Glutamatergic neuron (in vitro differentiated cells): ENCODE results near the gene SIRPG. TPM values are rescaled to one million over a fixed set of nuclear protein-coding genes. Genes with fewer than 3 reads are reported as not detected.

Experiments used
- DNase-seq: peaks from one replicate; pipeline ENCODE4 v3.0.0; 2022
- H3K27ac Mint-ChIP-seq: one replicate; pipeline ENCODE4 v1.8.0; 2020; ENCODE audit warnings: mild to moderate bottlenecking, mixed read lengths, inconsistent platforms; ENCODE audit not compliant: unreplicated experiment
- H3K27me3 Mint-ChIP-seq: one replicate; pipeline ENCODE4 v1.8.0; 2020; ENCODE audit warnings: mild to moderate bottlenecking, moderate library complexity, mixed read lengths, inconsistent platforms; ENCODE audit not compliant: unreplicated experiment
- H3K36me3 Mint-ChIP-seq: one replicate; pipeline ENCODE4 v1.8.0; 2020; ENCODE audit warnings: mild to moderate bottlenecking, mixed read lengths, inconsistent platforms; ENCODE audit not compliant: unreplicated experiment
- H3K4me1 Mint-ChIP-seq: one replicate; pipeline ENCODE4 v1.8.0; 2020; ENCODE audit warnings: mild to moderate bottlenecking, low read depth, mixed read lengths, inconsistent platforms; ENCODE audit not compliant: unreplicated experiment
- H3K4me3 Mint-ChIP-seq: one replicate; pipeline ENCODE4 v1.8.0; 2020; ENCODE audit warnings: mild to moderate bottlenecking, mixed read lengths, inconsistent platforms; ENCODE audit not compliant: unreplicated experiment
- H3K9me3 Mint-ChIP-seq: one replicate; pipeline ENCODE4 v1.8.0; 2020; ENCODE audit warnings: mild to moderate bottlenecking, moderate library complexity, mixed read lengths, inconsistent platforms; ENCODE audit not compliant: unreplicated experiment
- total RNA-seq: library from RNA; stranded (reverse); fragmentation: NEBNext Ultra II Directional; extraction: Animal tissue kit (Norgen Biotek cat#: 25700); gene quantifications from one replicate; pipeline ENCODE4 v1.2.1, GENCODE V29; 2021; ENCODE audit not compliant: unreplicated experiment
- TF ChIP-seq, protein P1 (sequence below): fragments of 200-600 bp; sonication (generic); IDR thresholded peaks from one replicate; pipeline ENCODE4 v1.5.0; 2021; ENCODE audit not compliant: partially characterized antibody, unreplicated experiment

The SIRPG gene
- total RNA-seq, 1 donor from 2014 or later: not detected

- peaks cover 3% of the 10 kb centered on the region for H3K27me3 Mint-ChIP-seq
- H3K9me3 Mint-ChIP-seq: no peaks in the 10 kb centered on the region
- no peaks in the 10 kb centered on the region for H3K4me1 Mint-ChIP-seq
- DNase-seq: no peak
- H3K27ac Mint-ChIP-seq: no peak overlapping the region
- TF ChIP-seq, protein P1, sequence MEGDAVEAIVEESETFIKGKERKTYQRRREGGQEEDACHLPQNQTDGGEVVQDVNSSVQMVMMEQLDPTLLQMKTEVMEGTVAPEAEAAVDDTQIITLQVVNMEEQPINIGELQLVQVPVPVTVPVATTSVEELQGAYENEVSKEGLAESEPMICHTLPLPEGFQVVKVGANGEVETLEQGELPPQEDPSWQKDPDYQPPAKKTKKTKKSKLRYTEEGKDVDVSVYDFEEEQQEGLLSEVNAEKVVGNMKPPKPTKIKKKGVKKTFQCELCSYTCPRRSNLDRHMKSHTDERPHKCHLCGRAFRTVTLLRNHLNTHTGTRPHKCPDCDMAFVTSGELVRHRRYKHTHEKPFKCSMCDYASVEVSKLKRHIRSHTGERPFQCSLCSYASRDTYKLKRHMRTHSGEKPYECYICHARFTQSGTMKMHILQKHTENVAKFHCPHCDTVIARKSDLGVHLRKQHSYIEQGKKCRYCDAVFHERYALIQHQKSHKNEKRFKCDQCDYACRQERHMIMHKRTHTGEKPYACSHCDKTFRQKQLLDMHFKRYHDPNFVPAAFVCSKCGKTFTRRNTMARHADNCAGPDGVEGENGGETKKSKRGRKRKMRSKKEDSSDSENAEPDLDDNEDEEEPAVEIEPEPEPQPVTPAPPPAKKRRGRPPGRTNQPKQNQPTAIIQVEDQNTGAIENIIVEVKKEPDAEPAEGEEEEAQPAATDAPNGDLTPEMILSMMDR: no peak
- H3K36me3 Mint-ChIP-seq: no peaks in the 10 kb centered on the region
- no peak overlapping the region for H3K4me3 Mint-ChIP-seq
Measured at GRCh38 chr20:1631309-1632151, 26.0 kb downstream of the SIRPG start.

GRCh38 chr20:1630186-1630585 is 27.4 kb downstream of the SIRPG start:
- no peaks in the 10 kb centered on the region for H3K36me3 Mint-ChIP-seq
- no peak overlapping the region for H3K4me3 Mint-ChIP-seq
- H3K27me3 Mint-ChIP-seq: peaks cover 3% of the 10 kb centered on the region
- TF ChIP-seq, protein P1: no peak
- no peaks in the 10 kb centered on the region for H3K4me1 Mint-ChIP-seq
- no peaks in the 10 kb centered on the region for H3K9me3 Mint-ChIP-seq
- DNase-seq: no peak
- H3K27ac Mint-ChIP-seq: no peak overlapping the region

- H3K9me3 Mint-ChIP-seq: no peaks in the 10 kb centered on the region
- no peaks in the 10 kb centered on the region for H3K36me3 Mint-ChIP-seq
- no peak overlapping the region for H3K27ac Mint-ChIP-seq
- DNase-seq: no peak
- H3K27me3 Mint-ChIP-seq: peaks cover 3% of the 10 kb centered on the region
- TF ChIP-seq, protein P1: no peak
- no peak overlapping the region for H3K4me3 Mint-ChIP-seq
- H3K4me1 Mint-ChIP-seq: no peaks in the 10 kb centered on the region
Measured at GRCh38 chr20:1629321-1629720, 28.3 kb downstream of the SIRPG start.

DNA sequence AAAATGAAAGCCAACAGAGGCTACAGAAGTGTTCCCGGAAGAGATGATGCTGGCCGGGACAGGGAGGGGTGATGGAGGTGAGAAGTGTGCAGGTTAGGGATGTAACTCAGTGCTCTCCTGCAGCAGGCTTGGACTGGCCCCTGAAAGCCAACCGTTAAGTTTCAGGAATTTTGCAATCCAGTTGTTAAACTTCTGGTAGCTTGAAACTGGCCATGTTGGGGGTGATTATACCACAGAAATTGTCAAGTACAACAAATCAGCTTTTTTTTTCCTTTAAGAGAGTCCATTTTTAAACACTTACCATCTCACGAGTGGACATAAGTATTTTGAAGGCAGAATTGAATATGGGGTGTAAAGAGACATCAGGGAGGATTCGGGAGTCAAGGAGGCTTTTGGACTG is 29.0 kb downstream of the SIRPG start:
- no peak for DNase-seq
- no peaks in the 10 kb centered on the region for H3K36me3 Mint-ChIP-seq
- H3K4me3 Mint-ChIP-seq: no peak overlapping the region
- H3K27ac Mint-ChIP-seq: no peak overlapping the region
- TF ChIP-seq, protein P1: no peak
- no peaks in the 10 kb centered on the region for H3K9me3 Mint-ChIP-seq
- H3K27me3 Mint-ChIP-seq: peaks cover 3% of the 10 kb centered on the region
- no peaks in the 10 kb centered on the region for H3K4me1 Mint-ChIP-seq

GRCh38 chr20:1627200-1627550 is 30.4 kb downstream of the SIRPG start:
- H3K4me3 Mint-ChIP-seq: no peak overlapping the region
- TF ChIP-seq, protein P1: no peak
- H3K27me3 Mint-ChIP-seq: peaks cover 2% of the 10 kb centered on the region
- DNase-seq: no peak
- no peaks in the 10 kb centered on the region for H3K9me3 Mint-ChIP-seq
- H3K27ac Mint-ChIP-seq: no peak overlapping the region
- no peaks in the 10 kb centered on the region for H3K4me1 Mint-ChIP-seq
- H3K36me3 Mint-ChIP-seq: no peaks in the 10 kb centered on the region
